Embryonic facial prominence (tissue), 1 donor: Measurements from ENCODE around the gene NELFA.

Source experiments
- DNase-seq: peaks from one replicate; pipeline ENCODE4 v3.0.0-alpha.2; 2016; ENCODE audit errors: extremely low spot score

The NELFA gene

GRCh38 chr4:2008921-2009650 lies at the start of gene NELFA:
Gene NELFA, minus strand, starts transcription at chr4:2008974. Its CDS starts 15 bp downstream, at chr4:2008959.
- DNase-seq = peak; percentile 85

- no peak for DNase-seq
Observed at GRCh38 chr4:2057382-2058065, 48.8 kb upstream of the NELFA start.

GRCh38 chr4:2054217-2054616 lies 45.4 kb upstream of the NELFA start:
- DNase-seq = no peak

DNA sequence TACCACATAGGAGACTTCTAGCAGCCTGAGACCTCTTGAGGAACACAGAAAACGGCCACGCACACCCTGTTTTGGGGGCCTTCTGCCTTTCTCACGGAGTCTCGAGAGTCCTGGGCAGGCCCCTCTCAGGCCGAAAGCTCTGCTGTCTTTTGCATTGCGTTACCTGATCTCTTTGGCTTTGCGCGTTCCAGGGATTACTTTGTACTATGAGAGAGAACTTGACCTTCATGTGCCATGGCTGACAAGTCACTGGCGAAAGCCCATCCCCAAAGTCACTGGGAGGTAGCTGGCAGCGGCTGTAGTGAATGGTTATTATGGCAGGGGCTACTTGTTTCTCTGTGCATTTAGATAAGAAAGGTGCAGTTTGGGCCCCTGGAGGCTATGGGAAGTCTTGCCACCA lies 42.3 kb upstream of the NELFA start:
- DNase-seq = no peak

DNA sequence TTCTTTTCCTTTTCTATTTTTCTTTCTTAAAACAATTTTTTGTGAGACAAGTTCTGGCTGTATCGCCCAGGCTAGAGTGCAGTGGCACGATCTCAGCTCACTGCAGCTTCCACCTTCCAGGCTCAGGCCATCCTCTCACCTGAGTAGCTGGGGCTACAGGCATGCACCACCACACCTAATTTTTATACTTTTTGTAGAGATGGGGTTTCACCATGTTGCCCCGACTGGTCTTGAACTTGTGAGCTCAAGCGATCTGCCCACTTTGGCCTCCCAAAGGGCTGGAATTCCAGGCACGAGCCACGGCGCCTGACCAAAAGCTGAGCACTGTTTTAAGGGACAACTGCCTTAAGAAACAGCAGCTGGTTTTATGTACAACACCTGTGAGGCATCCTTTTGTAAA lies 41.0 kb upstream of the NELFA start:
- DNase-seq = no peak

GRCh38 chr4:2049381-2049780 lies 40.6 kb upstream of the NELFA start:
- no peak for DNase-seq

- DNase-seq = no peak
Observed at GRCh38 chr4:2048831-2049230, 40.1 kb upstream of the NELFA start.

- DNase-seq = no peak
Observed at GRCh38 chr4:2047781-2048581, 39.2 kb upstream of the NELFA start.

DNA sequence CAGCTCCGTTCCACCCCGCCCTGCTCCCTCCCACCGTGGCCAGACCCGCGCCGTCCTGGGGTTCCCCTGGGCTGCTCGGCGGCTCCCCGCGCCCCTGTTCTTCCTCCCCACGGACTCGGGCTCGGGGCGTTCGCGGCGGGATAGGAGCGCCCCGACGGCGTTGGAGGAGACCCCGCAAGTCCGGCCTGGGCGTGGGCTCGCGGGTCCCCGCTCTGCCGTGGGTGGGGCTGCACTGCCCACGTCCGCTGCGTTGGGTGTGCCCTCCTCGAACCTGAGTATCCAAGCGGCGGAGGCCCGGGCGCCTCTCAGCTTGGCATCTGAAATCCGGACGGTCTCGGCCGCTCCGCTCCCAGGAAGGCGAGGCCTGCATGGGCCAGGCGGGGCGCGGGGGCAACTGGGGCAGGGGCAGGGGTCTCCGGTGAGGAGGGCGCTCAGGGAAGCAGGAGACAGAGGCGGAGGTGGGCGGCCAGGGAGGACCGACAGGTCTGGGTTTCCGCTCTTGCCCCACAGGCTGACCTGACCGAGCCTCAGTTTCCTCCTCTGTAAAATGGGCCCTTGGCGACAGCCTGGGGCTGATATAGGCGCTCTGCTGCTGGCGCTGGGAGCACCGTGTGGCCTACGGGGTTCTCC lies 38.4 kb upstream of the NELFA start:
- DNase-seq = no peak

DNA sequence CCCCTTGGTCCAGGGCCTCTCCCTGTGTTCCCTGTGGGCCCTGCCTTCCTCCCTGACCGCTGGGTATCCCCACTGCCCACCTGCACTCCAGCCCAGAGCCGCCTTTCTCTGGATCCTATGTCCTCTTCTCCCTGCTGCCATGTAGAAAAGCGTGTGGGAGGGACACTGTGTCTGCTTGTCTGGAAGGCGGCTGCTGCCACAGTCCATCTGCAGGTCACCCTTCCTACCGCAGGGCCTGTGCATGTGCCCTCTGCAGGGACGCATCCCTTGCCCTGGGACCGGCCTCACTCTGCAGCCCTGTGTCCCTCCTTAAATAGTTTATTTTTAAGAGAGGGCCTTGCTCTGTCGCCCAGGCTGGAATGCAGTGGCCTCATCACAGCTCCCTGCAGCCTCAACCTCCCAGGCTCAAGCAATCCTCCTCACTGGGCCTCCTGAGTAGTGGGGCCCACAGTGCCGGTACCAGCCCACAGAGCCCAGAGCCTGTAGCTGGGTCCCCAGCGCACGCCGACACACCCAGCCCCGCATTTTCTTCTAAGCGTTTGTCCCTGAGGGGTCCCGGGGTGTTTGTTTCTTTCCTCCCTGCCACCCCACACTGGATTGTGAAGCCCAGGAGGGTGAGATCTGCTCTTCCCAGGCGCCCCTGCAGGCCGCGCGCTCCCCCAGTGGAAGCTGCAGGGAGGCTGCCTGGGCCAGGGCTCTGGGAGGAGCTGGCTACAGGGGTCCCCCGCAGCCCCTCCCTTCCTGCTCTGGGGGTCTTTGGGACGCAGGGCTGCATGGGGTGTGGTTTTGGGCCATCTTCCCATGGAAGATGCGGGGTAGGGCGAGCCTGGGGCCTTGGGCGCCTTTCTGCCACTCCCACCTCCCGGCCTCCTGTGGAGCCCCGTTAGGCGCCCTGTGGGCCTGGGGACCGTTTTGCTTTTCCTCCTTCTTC lies 37.5 kb upstream of the NELFA start:
- DNase-seq = no peak

GRCh38 chr4:2045518-2045951 lies 36.8 kb upstream of the NELFA start:
- no peak for DNase-seq

DNA sequence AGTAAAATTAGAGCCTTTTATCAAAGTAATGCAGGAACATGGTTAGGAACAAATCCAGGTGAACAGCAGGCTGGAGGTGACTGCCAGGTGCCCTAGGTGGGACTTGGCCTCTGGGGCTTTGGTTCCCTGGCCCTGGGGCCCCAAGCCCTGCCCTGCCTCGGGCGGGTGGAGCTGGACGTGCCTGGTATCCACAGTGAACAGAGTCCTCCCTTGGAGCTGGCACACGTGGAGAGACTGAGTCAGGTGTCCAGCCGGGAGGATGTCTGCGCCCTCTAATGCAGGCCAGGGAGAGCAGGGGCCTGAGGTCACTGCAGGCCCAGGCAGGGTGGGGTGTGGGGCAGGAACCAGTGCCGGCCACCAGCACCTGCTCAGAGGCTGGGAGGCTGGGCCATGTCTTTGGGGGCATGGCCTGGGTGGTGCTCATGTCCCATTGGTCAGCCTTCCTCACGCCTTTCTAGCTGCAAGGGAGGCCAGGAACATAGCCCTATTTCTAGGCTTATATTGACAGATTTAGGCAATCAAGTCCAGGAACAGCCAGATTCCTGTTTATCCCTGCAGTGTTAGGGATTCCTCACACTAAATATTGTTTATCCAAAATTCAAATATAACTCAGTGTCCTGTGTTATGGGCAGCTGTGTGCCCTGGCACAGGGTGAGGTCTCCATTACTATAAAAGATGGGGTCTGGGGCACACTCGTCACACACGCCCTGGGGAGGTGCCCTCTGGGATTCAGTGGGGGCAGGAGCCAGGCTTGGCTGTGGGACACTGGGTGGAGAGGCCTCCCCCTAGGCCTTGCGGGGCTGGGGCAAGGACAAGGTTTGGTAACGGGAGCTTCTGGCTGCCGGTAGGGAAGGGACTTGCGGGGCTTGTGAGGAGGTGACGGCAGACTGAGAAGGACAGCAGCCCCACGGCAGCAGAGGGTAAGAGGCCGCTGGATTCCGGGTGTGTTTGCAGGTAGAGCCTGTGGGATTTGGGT lies 36.1 kb upstream of the NELFA start:
- DNase-seq = no peak

DNA sequence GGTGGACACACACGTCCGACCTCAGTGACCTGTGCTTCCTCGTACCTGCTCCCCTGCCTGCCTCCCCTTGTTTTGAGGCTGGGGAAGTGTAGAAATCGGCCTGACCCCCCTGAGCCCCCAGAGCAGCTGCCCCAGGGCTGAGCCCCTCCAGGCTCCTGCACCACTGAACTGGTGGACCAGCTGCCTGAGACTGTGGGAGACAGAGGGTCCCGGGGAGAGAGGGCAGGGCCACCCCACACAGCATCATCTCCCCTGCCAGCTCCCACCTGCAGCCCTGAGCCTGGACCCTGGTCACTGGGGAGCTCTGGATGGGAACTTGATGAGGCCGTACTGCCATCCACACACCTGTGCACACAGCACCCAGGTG lies 35.3 kb upstream of the NELFA start:
- DNase-seq = no peak

DNA sequence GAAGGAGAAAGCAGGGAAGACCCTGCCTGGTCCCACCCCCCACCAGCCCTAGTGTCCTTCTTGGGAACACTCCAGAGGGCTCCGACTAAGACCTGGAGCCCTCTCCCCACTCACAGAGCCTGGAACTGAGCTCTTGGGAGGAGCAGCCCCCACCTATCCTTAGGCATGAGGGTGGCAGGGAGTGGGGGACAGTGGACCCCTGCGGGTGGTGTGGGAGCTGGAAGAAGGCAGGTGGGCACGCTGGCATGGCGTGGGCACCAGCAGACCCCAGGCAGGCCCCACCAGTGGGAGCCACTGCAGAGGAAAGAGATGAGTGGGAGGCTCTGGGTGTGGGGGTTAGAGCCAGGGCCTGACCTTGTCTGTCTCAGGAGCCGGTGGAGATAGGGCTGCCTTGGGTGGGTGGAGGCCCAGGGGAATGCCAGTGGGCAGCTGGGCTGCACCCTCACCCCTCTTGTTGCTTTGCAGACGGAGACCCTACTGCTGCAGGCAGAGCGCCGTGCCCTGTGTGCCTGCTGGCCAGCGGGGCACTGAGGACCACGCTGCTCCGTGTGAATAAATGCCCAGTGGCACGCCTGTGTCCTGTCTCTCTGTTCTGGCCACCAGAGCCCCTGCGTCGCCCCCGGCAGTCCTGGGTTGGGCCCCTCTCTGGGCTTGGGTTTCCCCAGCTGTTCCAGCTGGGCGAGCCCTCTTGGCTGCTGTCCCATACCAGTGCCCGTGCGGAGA lies 34.8 kb upstream of the NELFA start:
- DNase-seq = no peak

DNA sequence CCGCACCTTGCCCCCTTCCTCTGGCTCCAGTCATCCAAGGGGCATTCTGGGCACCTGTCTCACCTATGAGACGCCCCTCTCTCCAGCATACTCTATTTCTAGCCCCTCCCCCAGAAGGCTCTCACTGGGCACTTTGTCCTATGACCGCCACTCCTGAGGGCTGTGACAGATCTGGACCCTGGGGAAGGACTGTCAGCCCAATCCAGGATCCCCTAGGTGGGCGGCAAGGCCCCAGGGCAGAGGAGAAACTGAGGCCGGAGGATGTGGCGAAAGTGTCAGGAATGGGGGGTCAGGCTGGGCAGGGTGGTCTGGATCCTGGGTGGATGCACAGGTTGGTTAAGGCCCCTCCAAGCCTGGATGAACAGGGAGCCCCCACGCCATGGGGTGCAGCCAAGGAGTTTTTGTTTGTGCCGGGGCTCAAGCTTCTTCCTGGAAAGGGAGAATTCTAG lies 34.2 kb upstream of the NELFA start:
- DNase-seq = no peak

DNA sequence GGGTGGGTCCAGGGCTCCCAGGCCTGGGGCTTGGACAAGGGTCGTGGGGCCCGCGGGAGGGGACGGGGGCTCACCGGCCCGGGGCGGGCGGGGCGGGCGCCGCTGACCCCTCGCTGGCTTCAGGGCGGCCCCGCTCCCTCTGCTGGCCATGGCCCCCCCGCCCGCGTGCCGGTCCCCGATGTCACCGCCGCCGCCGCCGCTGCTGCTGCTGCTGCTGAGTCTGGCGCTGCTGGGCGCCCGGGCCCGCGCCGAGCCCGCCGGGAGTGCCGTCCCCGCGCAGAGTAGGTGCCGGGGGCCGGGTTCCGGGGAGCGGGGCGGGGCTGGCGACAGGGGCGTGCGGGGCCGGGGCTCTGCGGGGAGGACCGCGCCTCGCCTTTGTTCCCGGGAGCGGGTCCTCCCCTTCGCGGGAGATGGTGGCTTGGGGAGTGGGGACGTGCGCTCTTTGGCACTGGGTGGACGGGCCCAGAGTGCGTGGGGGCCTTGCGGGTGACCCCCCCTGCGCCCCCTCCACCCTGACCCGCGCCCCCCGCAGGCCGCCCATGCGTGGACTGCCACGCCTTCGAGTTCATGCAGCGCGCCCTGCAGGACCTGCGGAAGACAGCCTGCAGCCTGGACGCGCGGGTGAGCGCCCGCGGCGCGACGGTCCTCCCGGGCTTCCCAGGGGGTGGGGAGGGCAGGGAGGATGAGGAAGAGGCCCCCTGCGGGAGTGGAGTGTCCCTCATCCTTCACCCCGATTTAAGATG lies 33.6 kb upstream of the NELFA start:
- no peak for DNase-seq

DNA sequence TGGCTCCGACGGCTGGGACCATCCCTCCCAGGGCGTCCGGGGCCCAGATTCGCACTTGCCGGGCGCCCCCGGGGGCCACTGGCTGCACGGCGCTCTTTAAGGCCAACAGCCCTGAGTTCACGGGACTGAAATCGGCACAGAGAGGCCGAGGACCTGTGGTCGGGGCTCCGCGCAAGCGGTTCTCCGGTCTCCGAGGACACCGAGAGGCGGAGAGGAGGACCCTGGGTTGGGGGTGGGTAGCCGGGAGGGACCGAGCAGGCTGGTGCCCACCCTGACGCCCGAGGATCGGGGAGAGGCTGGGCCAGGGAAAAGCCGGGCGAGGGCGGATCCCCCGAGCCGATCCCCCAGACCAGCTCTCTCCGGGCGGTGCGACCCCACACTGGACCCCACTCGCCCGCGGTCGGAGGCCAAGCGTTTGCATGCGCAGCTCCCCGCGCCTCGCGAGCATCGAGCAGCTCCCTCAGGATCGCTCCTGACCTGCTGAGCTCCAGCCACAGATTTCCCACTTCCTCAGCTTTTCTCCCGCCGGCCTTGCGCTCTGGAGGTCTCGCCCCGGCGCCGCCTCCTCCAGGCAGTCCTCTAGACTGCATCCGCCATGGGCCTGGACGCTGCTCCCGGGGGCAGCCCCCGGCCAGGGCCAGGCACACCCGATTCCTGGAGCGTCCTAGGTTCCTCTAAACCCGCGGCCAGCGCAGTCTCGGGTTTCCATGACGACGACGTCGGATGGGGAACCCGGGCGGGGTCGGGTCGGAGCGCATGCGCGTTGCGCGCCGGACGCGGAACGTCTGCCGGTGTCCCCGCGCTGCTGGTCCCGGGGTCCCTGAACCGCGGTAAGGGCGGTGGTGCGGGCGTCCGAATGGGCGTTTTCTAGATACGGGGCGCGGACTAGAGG lies 32.7 kb upstream of the NELFA start:
- peak; percentile 14 for DNase-seq
